H1 (cell line): Measurements from ENCODE around the gene GLCE. TPM values are rescaled to one million over a fixed set of nuclear protein-coding genes. Genes with fewer than 3 reads are reported as not detected.

Experiments
- EGR1 ChIP-seq: IDR thresholded peaks from 2 replicates; pipeline ENCODE4 v1.6.1; 2011; ENCODE audit warnings: low read depth, low read length, borderline replicate concordance
- SP1 ChIP-seq: IDR thresholded peaks from 2 replicates; pipeline ENCODE4 v1.6.1; 2011; ENCODE audit warnings: low read depth, low read length
- polyA plus RNA-seq, 7 experiments: library from polyadenylated mRNA; depleted of rRNA in 3 of 7; stranded (reverse) in 5 of 7; unstranded in 2 of 7; fragments of >200 nt in 5 of 7; fragments of 200-250 nt in 2 of 7; gene quantifications; 1 replicate in 5 of 7; 2 replicates in 1 of 7; 4 replicates in 1 of 7; pipeline versions ENCODE4 v1.2.1 to v1.2.3, GENCODE V29; 2011 to 2013; ENCODE audit warnings: missing spikeins in 2 of 7, mixed read lengths in 2 of 7
- total RNA-seq: library from RNA; stranded (reverse); fragmentation: NEBNext Ultra II Directional; extraction: Animal tissue kit (Norgen Biotek cat#: 25700); gene quantifications from 2 replicates; pipeline ENCODE4 v1.2.1, GENCODE V29; 2021

GLCE gene
- total and polyA plus RNA-seq, 2 of the 8 experiments (the other 6 are each of a cell fraction or from before 2014, with no cell fraction given) = 17.1 to 22.7 TPM

DNA sequence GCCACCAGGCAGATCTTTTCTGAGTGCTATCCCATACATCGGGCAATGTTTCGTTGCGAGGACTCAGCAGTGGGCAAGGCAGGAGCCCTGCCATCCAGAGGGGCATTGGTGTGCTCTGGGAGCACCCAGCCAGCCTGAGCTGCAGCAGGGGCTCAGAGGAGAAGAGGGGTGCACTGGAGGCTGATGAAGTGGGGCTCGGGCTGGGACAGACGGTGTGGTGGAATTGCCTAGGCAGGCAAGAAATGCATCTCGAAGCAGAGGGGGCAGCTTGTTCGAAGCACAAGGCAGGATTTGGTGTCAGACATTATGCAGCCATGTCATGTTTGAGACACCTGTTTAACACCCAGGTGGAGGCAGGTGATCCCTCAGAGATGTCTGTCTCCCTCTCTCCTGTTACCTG is 157.6 kb downstream of the GLCE start (continued):
- TF ChIP-seq SP1 (no peak), EGR1 (no peak)
